Measurements from ENCODE around the gene USP14.

Gene USP14

GRCh38 chr18:250685-251084, 92.3 kb downstream of the USP14 start:
- no peak for TF ChIP-seq CTCF (IDR thresholded peaks at IDR 0.05; ENCODE audit: low read depth, low read length, poor library complexity, severe bottlenecking)
- no peak for TF ChIP-seq EZH2phosphoT487 (IDR thresholded peaks at IDR 0.05; ENCODE audit: borderline replicate concordance, low read length)

GRCh38 chr18:251572-251971, 93.2 kb downstream of the USP14 start:
- Histone ChIP-seq H3K4me3 (ENCODE audit: low read length) (no peak overlapping the region), H3K27ac (ENCODE audit: low read depth, low read length) (no peak overlapping the region), H4K20me1 (ENCODE audit: control insufficient read depth, insufficient read depth, low read depth, low read length) (no peaks in the 10 kb centered on the region), H3K27me3 (ENCODE audit: control insufficient read depth, low read length) (no peaks in the 10 kb centered on the region), H3K9me2 (replicated peaks; ENCODE audit: control insufficient read depth, low read length) (no peaks in the 10 kb centered on the region), H3F3A (ENCODE audit: control insufficient read depth, insufficient read depth) (no peaks in the 10 kb centered on the region), H3K36me3 (ENCODE audit: control insufficient read depth, low read length) (peaks cover 90% of the 10 kb centered on the region), H3K79me2 (ENCODE audit: control insufficient read depth, low read length) (no peaks in the 10 kb centered on the region), H3K4me2 (ENCODE audit: low read length) (no peak overlapping the region), H3K4me1 (ENCODE audit: control insufficient read depth, low read length) (no peaks in the 10 kb centered on the region), H3K9me3 (ENCODE audit: control insufficient read depth, insufficient read depth, low read length) (no peaks in the 10 kb centered on the region)
- TF ChIP-seq EZH2phosphoT487 (IDR thresholded peaks at IDR 0.05; ENCODE audit: borderline replicate concordance, low read length): no peak
- TF ChIP-seq CTCF (IDR thresholded peaks at IDR 0.05; ENCODE audit: low read depth, low read length, poor library complexity, severe bottlenecking): no peak

More at GRCh38 chr18:250685-251084, 92.3 kb downstream of the USP14 start:
- Histone ChIP-seq H3K79me2 (ENCODE audit: control insufficient read depth, low read length) (no peaks in the 10 kb centered on the region), H3K9me2 (replicated peaks; ENCODE audit: control insufficient read depth, low read length) (no peaks in the 10 kb centered on the region), H4K20me1 (ENCODE audit: control insufficient read depth, insufficient read depth, low read depth, low read length) (no peaks in the 10 kb centered on the region), H3K36me3 (ENCODE audit: control insufficient read depth, low read length) (peaks cover 89% of the 10 kb centered on the region), H3K4me3 (ENCODE audit: low read length) (no peak overlapping the region), H3K27ac (ENCODE audit: low read depth, low read length) (no peak overlapping the region), H3K4me2 (ENCODE audit: low read length) (no peak overlapping the region), H3K4me1 (ENCODE audit: control insufficient read depth, low read length) (no peaks in the 10 kb centered on the region), H3F3A (ENCODE audit: control insufficient read depth, insufficient read depth) (no peaks in the 10 kb centered on the region), H3K9me3 (ENCODE audit: control insufficient read depth, insufficient read depth, low read length) (no peaks in the 10 kb centered on the region), H3K27me3 (ENCODE audit: control insufficient read depth, low read length) (no peaks in the 10 kb centered on the region)

GRCh38 chr18:253121-253520, 94.8 kb downstream of the USP14 start:
- Histone ChIP-seq H3K36me3 (ENCODE audit: control insufficient read depth, low read length) (peaks cover 90% of the 10 kb centered on the region), H3F3A (ENCODE audit: control insufficient read depth, insufficient read depth) (no peaks in the 10 kb centered on the region), H3K9me2 (replicated peaks; ENCODE audit: control insufficient read depth, low read length) (no peaks in the 10 kb centered on the region), H3K27ac (ENCODE audit: low read depth, low read length) (no peak overlapping the region), H3K4me1 (ENCODE audit: control insufficient read depth, low read length) (no peaks in the 10 kb centered on the region), H3K27me3 (ENCODE audit: control insufficient read depth, low read length) (no peaks in the 10 kb centered on the region), H4K20me1 (ENCODE audit: control insufficient read depth, insufficient read depth, low read depth, low read length) (no peaks in the 10 kb centered on the region), H3K4me3 (ENCODE audit: low read length) (no peak overlapping the region), H3K9me3 (ENCODE audit: control insufficient read depth, insufficient read depth, low read length) (no peaks in the 10 kb centered on the region), H3K79me2 (ENCODE audit: control insufficient read depth, low read length) (no peaks in the 10 kb centered on the region), H3K4me2 (ENCODE audit: low read length) (no peak overlapping the region)
- TF ChIP-seq EZH2phosphoT487 (IDR thresholded peaks at IDR 0.05; ENCODE audit: borderline replicate concordance, low read length) (no peak), CTCF (IDR thresholded peaks at IDR 0.05; ENCODE audit: low read depth, low read length, poor library complexity, severe bottlenecking) (no peak)

- Histone ChIP-seq H3K79me2 (ENCODE audit: control insufficient read depth, low read length) (no peaks in the 10 kb centered on the region), H3K4me1 (ENCODE audit: control insufficient read depth, low read length) (no peaks in the 10 kb centered on the region), H3K9me3 (ENCODE audit: control insufficient read depth, insufficient read depth, low read length) (no peaks in the 10 kb centered on the region), H3K4me2 (ENCODE audit: low read length) (no peak overlapping the region), H3K36me3 (ENCODE audit: control insufficient read depth, low read length) (peaks cover 95% of the 10 kb centered on the region), H3F3A (ENCODE audit: control insufficient read depth, insufficient read depth) (no peaks in the 10 kb centered on the region), H3K27ac (ENCODE audit: low read depth, low read length) (no peak overlapping the region), H3K9me2 (replicated peaks; ENCODE audit: control insufficient read depth, low read length) (no peaks in the 10 kb centered on the region), H3K4me3 (ENCODE audit: low read length) (no peak overlapping the region), H4K20me1 (ENCODE audit: control insufficient read depth, insufficient read depth, low read depth, low read length) (no peaks in the 10 kb centered on the region), H3K27me3 (ENCODE audit: control insufficient read depth, low read length) (no peaks in the 10 kb centered on the region)
- TF ChIP-seq CTCF (IDR thresholded peaks at IDR 0.05; ENCODE audit: low read depth, low read length, poor library complexity, severe bottlenecking) (no peak), EZH2phosphoT487 (IDR thresholded peaks at IDR 0.05; ENCODE audit: borderline replicate concordance, low read length) (no peak)
Measured at GRCh38 chr18:255171-255570, 96.8 kb downstream of the USP14 start.

All from DOHH2 (cell line).